Kidney (tissue), 14 donors: ENCODE data around the gene TMEM179. TPM values are rescaled to one million over a fixed set of nuclear protein-coding genes. Genes with fewer than 3 reads are reported as not detected.

Experiments used
- DNase-seq, 5 donors: peaks; one replicate each; pipeline ENCODE4 v3.0.0-alpha.2; 2013 to 2020
- FAIRE-seq: peaks from 2 replicates; lab custom pipeline; 2012; peaks lifted over from hg19 to GRCh38; lab: Jason Lieb, UNC
- H3K27ac ChIP-seq, 2 donors: one replicate each; pipeline ENCODE4 v1.7.0; 2013; ENCODE audit warnings: low read depth in 2 of 2, low read length in 2 of 2, inconsistent platforms in 1 of 2
- H3K27me3 ChIP-seq: one replicate; pipeline ENCODE4 v1.7.1; 2013; ENCODE audit warnings: low read length, inconsistent platforms; ENCODE audit not compliant: control insufficient read depth, insufficient read depth
- H3K36me3 ChIP-seq, 3 donors: one replicate each; pipeline versions ENCODE4 v1.7.0 to v1.7.1; 2013; ENCODE audit warnings: low read length in 3 of 3, control low read depth in 1 of 3, inconsistent platforms in 1 of 3; ENCODE audit not compliant: insufficient read depth in 3 of 3, control insufficient read depth in 2 of 3
- H3K4me1 ChIP-seq, 3 donors: one replicate each; pipeline versions ENCODE4 v1.7.0 to v1.7.1; 2013; ENCODE audit warnings: low read length in 3 of 3, inconsistent platforms in 1 of 3, low read depth in 1 of 3; ENCODE audit not compliant: control insufficient read depth in 2 of 3, insufficient read depth in 2 of 3
- H3K4me3 ChIP-seq, 3 donors: one replicate each; pipeline versions ENCODE4 v1.7.0 to v1.8.1; 2013; ENCODE audit warnings: low read length in 3 of 3, control low read depth in 1 of 3, inconsistent platforms in 1 of 3
- H3K9ac ChIP-seq, 3 donors: one replicate each; pipeline versions ENCODE4 v1.7.0 to v1.7.1; 2013; ENCODE audit warnings: low read length in 3 of 3, control low read depth in 1 of 3, inconsistent platforms in 1 of 3
- H3K9me3 ChIP-seq, 3 donors: one replicate each; pipeline versions ENCODE4 v1.7.0 to v1.7.1; 2013; ENCODE audit warnings: low read length in 3 of 3, control low read depth in 1 of 3, inconsistent platforms in 1 of 3; ENCODE audit not compliant: control insufficient read depth in 2 of 3, insufficient read depth in 1 of 3
- intact Hi-C: fragments of 100-400 bp; cut with DNase I; formaldehyde crosslinking; loops from one replicate; pipeline ENCODE4 v1.11.1; 2022
- polyA plus RNA-seq: library from polyadenylated mRNA; stranded (reverse); fragments of 350-450 nt; fragmentation: Illumina TruSeq; extraction: RNeasy Lipid Tissue Mini Kit (QIAGEN cat#74804); gene quantifications from one replicate; pipeline ENCODE4 v1.2.3, GENCODE V29; 2014; ENCODE audit warnings: low read depth, low replicate concordance; ENCODE audit not compliant: insufficient read depth
- total RNA-seq: library from RNA; stranded (reverse); fragmentation: NEBNext Ultra II Directional; extraction: Animal tissue kit (Norgen Biotek cat#: 25700); gene quantifications from one replicate; pipeline ENCODE4 v1.2.1, GENCODE V29; 2021
- TF ChIP-seq, protein P1 (sequence below): IDR thresholded peaks from 3 replicates; pipeline ENCODE4 v1.5.1; 2012; ENCODE audit warnings: mild to moderate bottlenecking, moderate library complexity, borderline replicate concordance; ENCODE audit not compliant: insufficient read depth; ENCODE audit errors: extremely low read depth
- donor health status: control.
- donor health status: control.
- donor health status: control.
- donor health status: control.
- donor health status: control.
- donor health status: DM: yes; HTN: yes; CAD: no.
- donor health status: Normal renal cell carcinoma (clear cell type).

The TMEM179 gene
- total and polyA plus RNA-seq, 2 donors from 2014 or later = 0.50 to 0.67 TPM

DNA sequence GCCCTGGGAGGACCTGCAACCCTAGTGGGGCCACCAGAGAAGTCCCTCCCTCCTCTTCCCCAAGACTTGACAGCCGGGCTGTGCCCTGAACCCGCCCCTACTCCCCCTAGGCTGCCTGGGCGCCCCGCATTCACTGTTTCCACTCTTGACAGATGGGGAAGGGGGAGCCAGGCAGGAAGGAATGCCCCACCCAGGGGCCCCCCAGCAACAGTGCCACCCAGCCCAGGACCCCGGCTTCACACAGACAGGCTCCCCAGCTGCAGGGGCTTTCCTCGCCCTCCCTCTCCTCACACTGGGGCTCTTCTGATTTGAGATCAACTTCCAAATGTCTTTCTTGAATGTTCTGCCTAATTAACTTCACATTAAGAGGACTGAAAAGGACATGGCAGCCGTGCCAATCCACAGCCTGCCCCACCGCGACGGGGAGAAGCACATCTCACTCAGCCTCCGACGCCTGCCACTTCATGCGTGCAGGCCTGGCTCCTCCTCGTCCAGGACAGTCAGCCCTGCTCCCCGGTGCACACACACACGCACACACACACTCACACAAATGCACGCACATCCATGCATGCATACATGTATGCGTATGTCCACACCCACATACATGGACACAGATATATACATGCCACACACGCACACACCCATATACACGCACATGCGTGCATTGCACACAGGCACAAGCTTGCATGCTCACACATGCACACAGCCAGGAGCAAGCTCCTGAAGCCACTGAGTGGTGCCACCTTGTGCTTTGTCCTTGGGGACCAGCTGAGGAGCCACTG is 44.6 kb downstream of the TMEM179 start:
- intact Hi-C loops = loop anchor here (5.0 kb wide), 1 partner anchor 423 kb away; the partner anchor contains the start of gene KIF26A
- H3K9ac ChIP-seq = no peak overlapping the region
- no peaks in the 10 kb centered on the region for H3K27me3 ChIP-seq
- no peak overlapping the region for H3K27ac ChIP-seq
- no peaks in the 10 kb centered on the region for H3K36me3 ChIP-seq
- peak in 4 of 5 donors; percentile 53 to 76 (median 59) for DNase-seq
- H3K9me3 ChIP-seq = no peaks in the 10 kb centered on the region
- TF ChIP-seq, protein P1, sequence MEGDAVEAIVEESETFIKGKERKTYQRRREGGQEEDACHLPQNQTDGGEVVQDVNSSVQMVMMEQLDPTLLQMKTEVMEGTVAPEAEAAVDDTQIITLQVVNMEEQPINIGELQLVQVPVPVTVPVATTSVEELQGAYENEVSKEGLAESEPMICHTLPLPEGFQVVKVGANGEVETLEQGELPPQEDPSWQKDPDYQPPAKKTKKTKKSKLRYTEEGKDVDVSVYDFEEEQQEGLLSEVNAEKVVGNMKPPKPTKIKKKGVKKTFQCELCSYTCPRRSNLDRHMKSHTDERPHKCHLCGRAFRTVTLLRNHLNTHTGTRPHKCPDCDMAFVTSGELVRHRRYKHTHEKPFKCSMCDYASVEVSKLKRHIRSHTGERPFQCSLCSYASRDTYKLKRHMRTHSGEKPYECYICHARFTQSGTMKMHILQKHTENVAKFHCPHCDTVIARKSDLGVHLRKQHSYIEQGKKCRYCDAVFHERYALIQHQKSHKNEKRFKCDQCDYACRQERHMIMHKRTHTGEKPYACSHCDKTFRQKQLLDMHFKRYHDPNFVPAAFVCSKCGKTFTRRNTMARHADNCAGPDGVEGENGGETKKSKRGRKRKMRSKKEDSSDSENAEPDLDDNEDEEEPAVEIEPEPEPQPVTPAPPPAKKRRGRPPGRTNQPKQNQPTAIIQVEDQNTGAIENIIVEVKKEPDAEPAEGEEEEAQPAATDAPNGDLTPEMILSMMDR = no peak
- no peak for FAIRE-seq
- H3K4me3 ChIP-seq = no peak overlapping the region
- peaks cover 0 to 15% (median 8%) of the 10 kb centered on the region in 3 donors for H3K4me1 ChIP-seq

GRCh38 chr14:104559028-104559803 is 45.4 kb downstream of the TMEM179 start:
- peak in 2 of 5 donors; percentile 52 to 70 for DNase-seq
- Histone ChIP-seq H3K27ac (no peak overlapping the region), H3K9me3 (no peaks in the 10 kb centered on the region), H3K36me3 (no peaks in the 10 kb centered on the region), H3K27me3 (no peaks in the 10 kb centered on the region), H3K9ac (no peak overlapping the region), H3K4me1 (peaks cover 0 to 14% (median 8%) of the 10 kb centered on the region in 3 donors), H3K4me3 (no peak overlapping the region)
- no peak for FAIRE-seq
- intact Hi-C loops = no loop called here
- TF ChIP-seq, protein P1 = no peak

GRCh38 chr14:104558231-104559027 is 46.1 kb downstream of the TMEM179 start:
- no peaks in the 10 kb centered on the region for H3K36me3 ChIP-seq
- no peak overlapping the region for H3K4me3 ChIP-seq
- H3K9me3 ChIP-seq = no peaks in the 10 kb centered on the region
- intact Hi-C loops = no loop called here
- FAIRE-seq = no peak
- peak in 2 of 5 donors; percentile 28 to 59 for DNase-seq
- no peaks in the 10 kb centered on the region for H3K27me3 ChIP-seq
- no peak overlapping the region for H3K9ac ChIP-seq
- TF ChIP-seq, protein P1 = no peak
- H3K4me1 ChIP-seq = peaks cover 0 to 13% (median under 1%) of the 10 kb centered on the region in 3 donors
- no peak overlapping the region for H3K27ac ChIP-seq
